Endodermal cell (in vitro differentiated cells): ENCODE results near the gene HSP90B1. TPM values are rescaled to one million over a fixed set of nuclear protein-coding genes. Genes with fewer than 3 reads are reported as not detected.

Experiments
- DNase-seq: peaks from one replicate; pipeline ENCODE4 v3.0.0-alpha.2; 2017
- H3K27ac ChIP-seq: 2 replicates; pipeline ENCODE4 v1.5.1; 2013; ENCODE audit warnings: mild to moderate bottlenecking, low read depth, low read length, moderate library complexity
- H3K27me3 ChIP-seq: 2 replicates; pipeline ENCODE4 v1.6.1; 2013; ENCODE audit warnings: mild to moderate bottlenecking, low read length, moderate library complexity; ENCODE audit not compliant: insufficient read depth, control insufficient read depth, poor library complexity, severe bottlenecking
- H3K36me3 ChIP-seq: 2 replicates; pipeline ENCODE4 v1.7.0; 2013; ENCODE audit warnings: mild to moderate bottlenecking, low read length, moderate library complexity; ENCODE audit not compliant: control insufficient read depth, insufficient read depth
- H3K4me1 ChIP-seq: one replicate; pipeline ENCODE4 v1.7.0; 2013; ENCODE audit warnings: low read length; ENCODE audit not compliant: control insufficient read depth, insufficient read depth
- H3K4me3 ChIP-seq: 2 replicates; pipeline ENCODE4 v1.5.1; 2013; ENCODE audit warnings: mild to moderate bottlenecking, low read length, moderate library complexity
- H3K9ac ChIP-seq: 2 replicates; pipeline ENCODE4 v1.6.1; 2013; ENCODE audit warnings: mild to moderate bottlenecking, low read length, moderate library complexity; ENCODE audit not compliant: poor library complexity, severe bottlenecking; ENCODE audit errors: extremely low read depth
- H3K9me3 ChIP-seq: 2 replicates; pipeline ENCODE4 v1.6.1; 2013; ENCODE audit warnings: mild to moderate bottlenecking, low read length, moderate library complexity; ENCODE audit not compliant: control insufficient read depth
- H3K27ac Mint-ChIP-seq: 2 replicates; pipeline ENCODE4 v1.8.0; 2020; ENCODE audit warnings: mixed read lengths
- H3K27me3 Mint-ChIP-seq: 2 replicates; pipeline ENCODE4 v1.8.0; 2021; ENCODE audit warnings: mild to moderate bottlenecking, mixed read lengths; ENCODE audit not compliant: insufficient read depth
- H3K36me3 Mint-ChIP-seq: 2 replicates; pipeline ENCODE4 v1.8.0; 2020; ENCODE audit warnings: low read depth, mixed read lengths
- H3K4me1 Mint-ChIP-seq: 2 replicates; pipeline ENCODE4 v1.8.0; 2020; ENCODE audit warnings: mixed read lengths
- H3K4me3 Mint-ChIP-seq: 2 replicates; pipeline ENCODE4 v1.8.0; 2020; ENCODE audit warnings: mild to moderate bottlenecking, moderate library complexity, mixed read lengths
- H3K9me3 Mint-ChIP-seq: 2 replicates; pipeline ENCODE4 v1.8.0; 2020; ENCODE audit warnings: mild to moderate bottlenecking, mixed read lengths
- WGBS, 2 experiments: methylation state at CpG; one replicate each; pipeline versions ENCODE4 v1.1.5 to v1.1.7; 2013; ENCODE audit warnings: missing lambda C conversion rate in 2 of 2, mixed read lengths in 1 of 2; ENCODE audit not compliant: insufficient coverage in 1 of 2, insufficient read length in 1 of 2; 5-methylcytosine and 5-hydroxymethylcytosine counted together
- total RNA-seq, 2 donors: library from RNA; stranded (reverse); fragmentation: NEBNext Ultra II Directional in 1 of 2; extraction: Animal tissue kit (Norgen Biotek cat#: 25700) in 1 of 2; gene quantifications; 2 replicates in 1 of 2; 3 replicates in 1 of 2; pipeline ENCODE4 v1.2.1, GENCODE V29; 2021
- TF ChIP-seq, protein P1 (sequence below): fragments of 200-600 bp; sonication (generic); conservative IDR thresholded peaks from 2 replicates; pipeline ENCODE4 v1.5.0; 2021; ENCODE audit warnings: antibody characterized with exemption, mild to moderate bottlenecking

Gene HSP90B1
- total RNA-seq, 2 donors from 2014 or later: 1,047 to 1,509 TPM

DNA sequence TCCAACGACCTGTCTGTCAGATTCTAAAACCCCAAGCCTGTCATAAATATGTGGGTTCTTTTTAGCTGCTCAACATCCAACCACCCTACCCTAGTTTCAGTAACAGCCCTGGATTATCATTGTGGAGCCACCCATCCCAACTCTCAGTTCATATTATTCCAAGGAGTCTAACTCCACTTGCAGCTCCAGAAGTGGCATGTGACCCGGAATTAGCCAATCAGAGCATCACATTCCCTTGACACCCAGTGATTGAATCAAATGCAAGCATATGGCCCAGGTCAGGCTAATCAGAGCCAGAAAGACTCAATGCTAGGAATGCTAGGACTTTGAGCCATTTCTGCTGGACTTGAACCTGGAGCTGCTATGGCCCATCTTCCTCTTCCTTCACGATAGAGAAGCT, 17.1 kb upstream of the HSP90B1 start:
- H3K27me3 Mint-ChIP-seq: no peaks in the 10 kb centered on the region
- 77 to 89% methylated on average over 2 to 3 of the region's 3 CpGs for WGBS, 2 experiments

DNA sequence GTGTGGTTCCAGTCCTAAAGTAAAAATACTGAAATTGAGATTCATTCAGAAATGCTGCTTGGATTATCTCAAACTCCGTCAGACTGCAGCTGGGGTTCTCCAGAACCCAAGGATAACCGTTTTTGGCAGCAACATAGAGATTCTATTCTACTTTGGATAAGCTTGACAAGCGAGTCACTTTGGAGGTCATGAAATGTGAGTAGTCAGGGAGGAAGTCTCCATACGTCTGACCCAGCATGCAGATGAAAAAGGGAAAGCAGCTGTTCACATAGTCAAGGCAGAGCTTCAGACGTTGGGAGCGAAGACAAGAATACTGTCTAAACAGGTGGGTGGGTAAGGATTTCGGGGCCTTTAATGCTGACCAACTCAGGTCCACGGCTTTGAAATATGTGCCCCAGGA, 14.9 kb upstream of the HSP90B1 start:
- no peaks in the 10 kb centered on the region for H3K4me1 Mint-ChIP-seq
- H3K27ac ChIP-seq: no peak overlapping the region
- H3K36me3 ChIP-seq: no peaks in the 10 kb centered on the region
- no peak overlapping the region for H3K4me3 ChIP-seq
- no peaks in the 10 kb centered on the region for H3K4me1 ChIP-seq
- no peaks in the 10 kb centered on the region for H3K27me3 ChIP-seq
- DNase-seq: no peak
- peaks cover 4% of the 10 kb centered on the region for H3K9me3 Mint-ChIP-seq
- peaks cover 2% of the 10 kb centered on the region for H3K36me3 Mint-ChIP-seq
- H3K9me3 ChIP-seq: peaks cover 5% of the 10 kb centered on the region
- 85 to 93% methylated on average over 8 of the region's 8 CpGs for WGBS, 2 experiments
- H3K9ac ChIP-seq: no peak overlapping the region
- H3K4me3 Mint-ChIP-seq: no peak overlapping the region
- H3K27ac Mint-ChIP-seq: no peak overlapping the region
- TF ChIP-seq, protein P1, sequence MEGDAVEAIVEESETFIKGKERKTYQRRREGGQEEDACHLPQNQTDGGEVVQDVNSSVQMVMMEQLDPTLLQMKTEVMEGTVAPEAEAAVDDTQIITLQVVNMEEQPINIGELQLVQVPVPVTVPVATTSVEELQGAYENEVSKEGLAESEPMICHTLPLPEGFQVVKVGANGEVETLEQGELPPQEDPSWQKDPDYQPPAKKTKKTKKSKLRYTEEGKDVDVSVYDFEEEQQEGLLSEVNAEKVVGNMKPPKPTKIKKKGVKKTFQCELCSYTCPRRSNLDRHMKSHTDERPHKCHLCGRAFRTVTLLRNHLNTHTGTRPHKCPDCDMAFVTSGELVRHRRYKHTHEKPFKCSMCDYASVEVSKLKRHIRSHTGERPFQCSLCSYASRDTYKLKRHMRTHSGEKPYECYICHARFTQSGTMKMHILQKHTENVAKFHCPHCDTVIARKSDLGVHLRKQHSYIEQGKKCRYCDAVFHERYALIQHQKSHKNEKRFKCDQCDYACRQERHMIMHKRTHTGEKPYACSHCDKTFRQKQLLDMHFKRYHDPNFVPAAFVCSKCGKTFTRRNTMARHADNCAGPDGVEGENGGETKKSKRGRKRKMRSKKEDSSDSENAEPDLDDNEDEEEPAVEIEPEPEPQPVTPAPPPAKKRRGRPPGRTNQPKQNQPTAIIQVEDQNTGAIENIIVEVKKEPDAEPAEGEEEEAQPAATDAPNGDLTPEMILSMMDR: no peak
- H3K27me3 Mint-ChIP-seq: no peaks in the 10 kb centered on the region

More for the DNA sequence above, 17.1 kb upstream of the HSP90B1 start:
- TF ChIP-seq, protein P1: no peak
- Histone ChIP-seq H3K9ac (no peak overlapping the region), H3K36me3 (no peaks in the 10 kb centered on the region), H3K27ac (no peak overlapping the region), H3K4me1 (no peaks in the 10 kb centered on the region), H3K27me3 (no peaks in the 10 kb centered on the region), H3K9me3 (peaks cover 5% of the 10 kb centered on the region), H3K4me3 (no peak overlapping the region)
- H3K36me3 Mint-ChIP-seq: peaks cover 2% of the 10 kb centered on the region
- DNase-seq: no peak
- H3K4me3 Mint-ChIP-seq: no peak overlapping the region
- no peaks in the 10 kb centered on the region for H3K4me1 Mint-ChIP-seq
- no peaks in the 10 kb centered on the region for H3K9me3 Mint-ChIP-seq
- H3K27ac Mint-ChIP-seq: no peak overlapping the region

DNA sequence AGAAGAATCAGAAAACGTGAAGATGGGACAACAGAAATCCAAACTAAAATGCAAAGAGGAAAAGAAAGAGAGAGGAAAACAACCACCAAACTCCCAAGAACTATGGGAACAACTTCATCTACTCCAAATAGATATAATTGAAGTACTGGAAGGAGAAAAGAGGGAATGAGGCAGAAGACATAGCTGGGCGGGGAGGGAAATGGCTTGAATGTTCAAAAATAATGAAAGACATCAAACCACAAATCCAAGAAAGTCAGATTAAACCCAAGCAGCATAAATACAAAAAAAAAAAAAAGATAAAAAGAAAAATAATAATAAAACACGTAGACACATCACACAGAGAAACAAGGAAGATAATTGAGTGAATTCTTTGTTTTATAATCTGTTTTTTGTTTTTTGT, 12.3 kb upstream of the HSP90B1 start:
- Mint-ChIP-seq H3K4me1 (no peaks in the 10 kb centered on the region), H3K9me3 (peaks cover 4% of the 10 kb centered on the region), H3K36me3 (peaks cover 2% of the 10 kb centered on the region), H3K27me3 (no peaks in the 10 kb centered on the region), H3K27ac (no peak overlapping the region), H3K4me3 (no peak overlapping the region)
- Histone ChIP-seq H3K4me3 (no peak overlapping the region), H3K9ac (no peak overlapping the region), H3K36me3 (no peaks in the 10 kb centered on the region), H3K9me3 (peaks cover 5% of the 10 kb centered on the region), H3K27ac (no peak overlapping the region), H3K4me1 (no peaks in the 10 kb centered on the region), H3K27me3 (no peaks in the 10 kb centered on the region)
- TF ChIP-seq, protein P1: no peak
- 86% methylated on average over 1 of the region's 3 CpGs; no CpG with 5 or more reads in 1 of the 2 experiments for WGBS, 2 experiments
- DNase-seq: no peak
